Right lung (tissue), 5 donors: ENCODE results near the gene TTC23L. TPM values are rescaled to one million over a fixed set of nuclear protein-coding genes. Genes with fewer than 3 reads are reported as not detected.

Experiments used
- DNase-seq, 2 donors: peaks; one replicate each; pipeline ENCODE4 v3.0.0-alpha.2; 2013
- polyA plus RNA-seq, 5 donors: library from polyadenylated mRNA; unstranded; fragments of 120-200 nt; gene quantifications; one replicate each; pipeline versions ENCODE4 v1.2.1 to v1.2.3, GENCODE V29; 2013; ENCODE audit warnings: inconsistent platforms in 1 of 5, low replicate concordance in 1 of 5; ENCODE audit not compliant: insufficient read length in 5 of 5, insufficient read depth in 1 of 5

Gene TTC23L
- polyA plus RNA-seq, 5 donors = 2.7 to 5.0 (median 4.2) TPM

DNA sequence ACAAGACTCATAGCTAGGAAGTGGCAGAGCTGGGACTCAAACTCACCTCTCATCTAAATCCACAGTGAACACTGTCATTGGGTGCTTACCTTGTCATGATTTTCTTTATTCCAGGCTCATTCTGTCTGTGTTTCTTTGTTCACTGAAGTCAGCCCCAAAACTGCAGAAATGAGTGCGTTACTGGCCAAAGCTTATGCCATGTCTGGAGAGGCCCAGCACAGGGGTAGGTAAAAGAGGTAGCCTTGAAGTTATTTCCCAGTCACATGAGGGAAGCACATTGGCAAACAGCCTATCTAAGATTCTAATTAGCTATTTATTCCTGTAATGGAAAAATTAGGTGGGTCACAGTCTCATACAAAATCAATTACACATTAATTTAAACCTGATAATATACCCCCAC lies 29.8 kb downstream of the TTC23L start:
- DNase-seq = no peak

DNA sequence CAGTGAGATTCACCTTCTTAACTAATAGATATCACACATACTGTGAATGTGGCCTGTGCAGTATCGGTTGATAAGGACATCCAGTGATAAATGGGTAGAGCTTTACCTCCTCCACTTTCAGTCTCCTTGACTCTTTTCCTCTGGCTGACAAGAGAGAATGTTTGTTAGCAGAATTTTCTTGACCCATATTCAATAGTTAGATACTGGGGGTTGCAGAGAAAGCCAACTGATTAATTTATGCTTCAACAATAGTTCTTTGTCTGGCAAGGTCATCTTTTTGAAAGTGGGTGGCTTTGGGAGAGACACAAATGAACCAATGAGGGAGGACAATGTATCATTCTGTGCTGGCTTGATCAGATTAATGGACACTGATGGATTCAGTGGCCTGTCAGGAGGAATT lies 30.3 kb downstream of the TTC23L start:
- DNase-seq = no peak

- no peak for DNase-seq
Measured at GRCh38 chr5:34870382-34870781, 31.4 kb downstream of the TTC23L start.

DNA sequence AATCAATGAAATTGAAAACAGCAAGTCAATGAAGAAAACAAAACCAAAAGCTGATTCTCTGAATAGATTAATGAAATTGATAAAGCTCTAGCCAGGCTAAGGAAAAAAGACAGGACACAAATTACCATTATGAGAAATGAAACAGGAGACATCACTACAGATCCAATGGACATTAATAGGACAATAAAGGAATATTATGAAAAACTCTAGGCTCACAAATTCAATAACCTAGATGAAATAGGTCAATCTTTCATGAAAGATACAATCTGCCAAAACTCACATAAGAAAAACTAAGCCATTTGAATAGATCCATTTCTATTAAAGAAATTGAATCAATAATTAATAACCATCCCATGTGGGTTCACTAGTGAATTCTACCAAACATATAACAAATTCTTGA lies 37.3 kb downstream of the TTC23L start:
- no peak for DNase-seq

DNA sequence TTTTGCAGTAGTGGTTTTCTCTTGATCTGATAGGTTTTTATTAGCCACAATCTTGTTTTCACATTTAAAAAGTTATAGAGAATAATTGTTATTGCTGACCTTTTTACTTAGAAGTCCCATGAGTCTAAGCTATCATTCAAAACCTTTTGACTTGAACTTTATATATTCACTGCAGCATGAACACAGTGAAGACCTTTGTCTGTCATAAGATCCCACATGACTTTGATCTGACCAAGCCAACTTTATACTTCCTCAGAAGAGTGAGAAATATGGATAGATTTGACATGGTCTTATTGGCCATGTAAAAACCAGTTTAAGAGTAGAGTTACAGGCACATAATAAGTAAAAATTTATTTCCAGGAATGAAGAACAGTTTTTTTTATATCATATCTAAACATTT lies 42.3 kb downstream of the TTC23L start:
- no peak for DNase-seq

DNA sequence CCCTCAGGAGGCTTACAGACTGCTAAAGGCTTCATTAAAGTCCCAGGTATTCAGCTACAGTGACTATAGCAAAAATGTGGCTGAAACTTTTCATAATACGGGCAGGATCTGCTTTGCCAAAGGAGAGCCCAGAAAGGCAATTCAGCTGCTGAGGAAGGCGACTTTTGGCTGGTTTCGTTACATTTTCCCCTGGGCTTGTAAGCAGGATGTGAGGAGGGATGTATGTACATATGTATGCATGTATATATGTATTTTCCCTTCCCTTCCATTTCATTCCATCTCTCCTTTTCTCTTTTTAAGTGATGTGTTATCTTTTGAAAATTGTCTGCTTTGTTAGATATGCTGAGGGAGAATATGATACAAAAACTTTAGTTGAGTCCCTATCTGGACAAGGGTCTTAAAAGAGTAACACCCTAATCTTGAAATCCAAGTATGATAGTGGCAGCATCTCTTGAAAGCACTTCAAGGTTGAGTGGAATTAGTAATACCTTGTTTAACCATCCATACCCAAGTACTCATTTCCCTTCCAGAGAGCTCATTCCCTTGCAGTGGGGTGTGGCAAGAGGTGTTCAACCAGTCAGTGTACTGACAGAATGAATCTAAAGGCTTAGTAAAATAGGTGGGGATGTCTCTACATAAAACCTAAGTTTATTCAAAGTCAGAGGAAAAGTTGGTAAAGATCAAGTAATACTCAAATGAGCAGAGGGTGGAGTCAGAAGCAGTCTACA lies 47.6 kb downstream of the TTC23L start:
- no peak for DNase-seq

DNA sequence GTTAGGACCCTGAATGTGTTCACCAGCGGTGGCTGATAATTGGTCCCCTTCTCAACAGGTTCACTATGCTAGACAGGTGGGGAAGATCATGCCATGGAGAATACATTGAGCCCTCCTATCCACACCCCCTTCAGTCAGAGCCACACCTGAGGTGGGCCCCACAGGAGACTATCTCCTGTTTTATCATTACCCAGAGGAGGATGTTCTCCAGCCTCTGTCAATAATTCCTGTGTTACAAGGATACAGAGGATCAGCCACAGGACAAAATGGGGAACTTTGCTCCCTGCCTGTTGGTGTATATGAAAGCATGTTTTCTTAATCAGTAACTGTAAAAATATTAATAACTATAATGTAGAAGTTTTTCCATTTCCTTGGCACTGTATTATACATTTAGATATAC lies 50.4 kb downstream of the TTC23L start:
- no peak for DNase-seq

DNA sequence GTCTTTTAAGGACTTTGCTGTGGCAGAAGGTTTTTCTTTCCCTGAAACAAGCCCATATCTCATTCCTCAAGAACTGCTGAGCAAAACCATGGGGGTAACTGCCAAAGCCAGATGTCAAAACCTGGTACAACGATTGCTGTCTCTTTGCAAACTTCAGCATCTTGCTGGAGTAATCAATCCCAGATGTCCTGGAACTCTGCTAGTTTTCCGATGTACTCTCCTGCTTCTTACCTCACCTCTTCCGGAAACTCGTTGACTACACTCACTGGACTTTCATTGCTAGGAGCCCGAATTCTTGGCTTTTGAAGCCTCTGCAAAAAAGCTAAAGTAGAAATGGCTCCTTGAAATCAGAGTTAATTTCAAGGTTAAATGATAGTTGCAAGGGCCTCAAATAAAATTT lies 53.0 kb downstream of the TTC23L start:
- no peak for DNase-seq

- DNase-seq = no peak
Measured at GRCh38 chr5:34892414-34892813, 53.5 kb downstream of the TTC23L start.

DNA sequence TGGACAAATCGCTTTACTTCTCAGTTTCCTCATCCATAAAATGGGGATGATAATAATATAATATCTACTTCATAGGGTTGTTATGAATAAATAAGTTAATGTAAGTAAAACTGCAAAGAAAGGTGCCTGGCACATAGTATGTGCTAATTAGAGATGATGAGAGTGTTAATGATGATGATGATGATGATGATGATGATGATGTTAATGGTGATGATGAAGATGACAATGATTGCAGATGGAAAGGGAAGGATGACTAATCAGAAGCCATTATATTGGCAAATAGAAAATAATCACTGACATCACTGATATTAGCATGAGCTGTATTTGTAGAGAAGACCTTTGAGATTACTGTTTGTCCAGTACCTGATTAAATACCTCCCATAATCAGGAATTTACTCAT lies 55.8 kb downstream of the TTC23L start:
- no peak for DNase-seq

- DNase-seq = no peak
Measured at GRCh38 chr5:34895641-34896419, 56.9 kb downstream of the TTC23L start.

GRCh38 chr5:34897646-34898045 lies 58.7 kb downstream of the TTC23L start:
- DNase-seq = no peak

DNA sequence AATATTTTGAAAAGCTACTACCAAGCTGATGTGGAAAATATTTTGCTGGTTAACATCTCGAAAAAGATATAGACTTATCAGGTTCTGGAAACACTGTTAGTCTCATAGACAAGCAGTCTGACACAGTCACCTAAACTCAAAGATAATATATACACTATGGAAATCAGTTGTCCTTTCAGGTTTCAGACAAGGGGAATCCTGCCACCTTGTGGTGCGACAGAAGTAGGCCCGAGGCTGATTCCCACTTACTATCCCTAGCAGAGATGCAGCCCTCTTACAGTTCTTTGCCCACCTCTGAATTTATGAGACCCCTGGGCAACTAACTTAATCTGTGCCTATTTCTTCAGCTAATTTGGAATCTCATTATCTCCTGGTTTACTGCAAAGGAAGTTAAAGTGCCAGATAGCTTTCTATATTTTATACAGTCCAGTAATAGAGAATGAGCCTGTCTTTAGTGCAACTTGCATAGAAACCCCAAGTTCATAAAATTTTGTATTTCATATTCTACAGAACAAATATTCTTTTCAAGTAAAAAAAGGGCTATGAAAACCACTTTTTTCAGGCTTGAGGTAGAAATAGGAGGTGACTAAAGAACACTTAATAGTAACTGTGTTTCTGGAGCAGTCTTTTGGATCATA lies 59.4 kb downstream of the TTC23L start:
- peak; percentile 52 to 65 for DNase-seq

DNA sequence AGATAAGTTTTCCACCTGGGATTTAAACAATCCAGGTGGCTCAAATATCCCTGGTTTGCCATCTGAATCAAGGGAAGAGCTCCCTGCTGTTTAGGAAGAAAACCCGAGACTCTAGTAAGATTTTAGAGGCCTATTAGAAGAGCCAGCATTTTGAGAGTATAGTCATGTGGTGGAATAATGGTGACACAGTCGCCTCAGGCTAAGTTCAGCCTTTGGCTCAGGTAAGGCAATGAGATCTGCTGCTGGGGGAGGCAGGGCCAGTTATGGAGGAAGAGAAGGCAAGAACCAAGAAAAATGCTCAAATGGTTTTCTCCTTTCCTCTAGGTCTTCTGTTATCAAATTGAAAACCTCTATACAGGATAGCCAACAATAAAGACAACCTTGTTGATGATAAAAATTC lies 60.1 kb downstream of the TTC23L start:
- no peak for DNase-seq

- DNase-seq = no peak
Measured at GRCh38 chr5:34900652-34901051, 61.7 kb downstream of the TTC23L start.

DNA sequence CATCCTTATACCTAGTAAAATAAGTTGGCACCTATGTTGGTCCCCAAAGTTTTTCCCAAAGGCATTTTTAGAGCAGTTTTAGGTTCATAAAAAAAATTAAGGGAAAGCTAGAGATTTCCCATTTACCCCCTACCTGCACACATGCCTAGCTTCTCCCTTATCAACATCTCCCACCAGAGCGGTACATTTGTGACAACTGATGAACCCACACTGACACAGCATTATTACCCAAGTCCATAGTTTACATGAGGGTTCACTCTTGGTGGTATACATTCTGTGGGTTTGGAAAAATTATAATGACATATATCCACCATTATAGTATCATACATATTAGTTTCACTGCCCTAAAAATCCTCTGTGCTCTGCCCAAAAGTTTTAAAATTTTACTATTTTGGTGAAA lies 64.3 kb downstream of the TTC23L start:
- DNase-seq = no peak

DNA sequence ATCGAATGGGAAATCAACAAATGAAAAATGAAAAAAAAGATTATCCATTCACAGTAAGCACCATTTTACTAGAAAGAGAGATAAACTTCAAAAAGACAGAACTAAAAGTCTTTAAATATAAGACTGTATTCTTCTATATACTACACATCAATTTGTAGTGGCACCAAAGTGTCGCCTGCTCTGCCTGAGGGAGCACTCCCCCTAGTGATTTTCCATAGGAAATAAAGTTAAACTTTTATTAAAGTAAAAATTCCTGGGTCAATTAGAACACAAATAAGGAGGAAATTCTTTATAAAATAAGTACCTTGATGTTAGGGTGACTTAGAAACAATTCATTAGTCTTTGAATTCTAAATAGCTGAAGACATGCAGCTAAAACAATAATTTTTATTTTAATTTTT lies 66.6 kb downstream of the TTC23L start:
- DNase-seq = no peak

GRCh38 chr5:34913072-34913471 lies 74.1 kb downstream of the TTC23L start:
- no peak for DNase-seq

DNA sequence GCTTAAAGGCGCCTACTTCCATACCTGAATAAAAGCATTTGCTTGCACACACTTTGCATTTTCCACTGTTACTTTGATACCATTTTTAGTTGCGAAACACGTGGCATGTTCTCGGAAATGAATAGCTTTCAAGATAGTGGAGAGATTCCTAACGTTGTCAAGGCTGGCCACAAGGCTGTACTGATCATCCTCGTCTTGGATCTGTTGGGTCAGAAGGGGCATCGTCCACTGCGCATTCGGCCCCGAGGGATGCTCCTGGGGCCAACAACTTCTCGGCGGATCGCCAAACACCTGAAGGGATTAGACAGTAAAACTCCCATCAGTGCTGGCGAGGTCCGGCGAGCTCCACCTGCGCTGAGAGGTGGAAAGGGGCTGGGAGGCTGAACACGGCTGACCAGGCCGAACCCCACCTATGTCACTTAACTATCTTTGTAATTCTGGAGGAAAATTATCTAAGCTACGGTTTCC lies 75.7 kb downstream of the TTC23L start:
- DNase-seq = no peak

DNA sequence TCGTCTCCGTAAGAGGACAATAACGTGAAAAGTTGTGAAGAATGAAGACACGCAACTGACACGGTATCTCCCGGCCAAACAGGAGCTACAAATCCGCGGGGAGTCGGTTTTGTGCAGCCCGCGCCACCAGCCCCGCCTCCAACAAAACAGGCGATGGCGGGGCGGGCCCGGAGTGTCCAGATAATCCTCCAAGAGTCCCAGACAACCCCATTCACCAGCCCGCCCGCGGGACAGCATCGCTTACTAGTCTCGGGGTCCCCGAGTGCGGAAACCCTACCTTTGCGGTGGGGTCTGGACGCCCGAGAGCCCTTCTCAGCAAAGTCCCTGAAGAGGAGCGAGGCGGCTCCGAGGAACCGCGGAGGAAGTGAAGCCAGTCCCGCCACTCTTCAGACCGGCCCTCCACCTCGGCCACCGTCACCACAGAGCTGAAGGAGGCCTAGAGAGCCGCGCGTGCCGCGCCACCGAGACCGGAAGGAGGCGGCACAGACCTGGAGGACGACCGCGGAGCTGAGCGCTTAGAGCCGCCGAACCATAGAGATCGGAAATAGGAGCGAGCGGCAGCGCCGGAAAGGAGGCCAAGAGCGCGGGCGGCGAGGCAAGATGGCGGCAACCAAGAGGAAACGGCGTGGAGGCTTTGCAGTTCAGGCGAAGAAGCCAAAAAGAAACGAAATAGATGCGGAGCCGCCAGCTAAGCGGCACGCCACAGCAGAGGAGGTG lies 76.3 kb downstream of the TTC23L start, which contains the start of the genes BRIX1 and RAD1:
TSS of gene BRIX1 (plus strand) at position 573 of the 717 bp plus-strand sequence. CDS start at position 601, 28 bp downstream.
TSS of gene RAD1 (minus strand) at position 366 of the 717 bp plus-strand sequence. CDS start 612 bp downstream, outside the sequence.
- peak; percentile 95 for DNase-seq

GRCh38 chr5:34915856-34916192 lies 76.9 kb downstream of the TTC23L start:
- no peak for DNase-seq

- no peak for DNase-seq
Measured at GRCh38 chr5:34916518-34916917, 77.6 kb downstream of the TTC23L start.
